Raji (cell line): ENCODE data around the gene OTOP2.

ENCODE experiments used
- POLR2A ChIP-seq: IDR thresholded peaks from 2 replicates; pipeline ENCODE4 v1.6.1; 2011; ENCODE audit warnings: low read depth, low read length, control low read depth; ENCODE audit not compliant: insufficient read depth

Gene OTOP2

DNA sequence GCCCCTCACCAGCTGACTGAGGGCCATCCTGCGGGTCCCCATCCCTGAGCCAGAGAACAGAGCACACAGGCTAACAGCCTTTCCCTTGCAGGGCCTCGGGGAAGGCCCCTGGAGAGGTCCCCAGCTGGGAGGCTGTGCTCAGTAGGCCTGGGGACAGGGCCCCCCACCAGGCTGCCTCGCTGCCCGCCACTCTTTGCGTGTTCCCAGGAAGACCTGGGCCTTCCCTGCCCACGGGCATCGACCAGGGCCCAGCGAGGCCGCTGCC, 47.7 kb downstream of the OTOP2 start:
- TF ChIP-seq POLR2A: no peak

DNA sequence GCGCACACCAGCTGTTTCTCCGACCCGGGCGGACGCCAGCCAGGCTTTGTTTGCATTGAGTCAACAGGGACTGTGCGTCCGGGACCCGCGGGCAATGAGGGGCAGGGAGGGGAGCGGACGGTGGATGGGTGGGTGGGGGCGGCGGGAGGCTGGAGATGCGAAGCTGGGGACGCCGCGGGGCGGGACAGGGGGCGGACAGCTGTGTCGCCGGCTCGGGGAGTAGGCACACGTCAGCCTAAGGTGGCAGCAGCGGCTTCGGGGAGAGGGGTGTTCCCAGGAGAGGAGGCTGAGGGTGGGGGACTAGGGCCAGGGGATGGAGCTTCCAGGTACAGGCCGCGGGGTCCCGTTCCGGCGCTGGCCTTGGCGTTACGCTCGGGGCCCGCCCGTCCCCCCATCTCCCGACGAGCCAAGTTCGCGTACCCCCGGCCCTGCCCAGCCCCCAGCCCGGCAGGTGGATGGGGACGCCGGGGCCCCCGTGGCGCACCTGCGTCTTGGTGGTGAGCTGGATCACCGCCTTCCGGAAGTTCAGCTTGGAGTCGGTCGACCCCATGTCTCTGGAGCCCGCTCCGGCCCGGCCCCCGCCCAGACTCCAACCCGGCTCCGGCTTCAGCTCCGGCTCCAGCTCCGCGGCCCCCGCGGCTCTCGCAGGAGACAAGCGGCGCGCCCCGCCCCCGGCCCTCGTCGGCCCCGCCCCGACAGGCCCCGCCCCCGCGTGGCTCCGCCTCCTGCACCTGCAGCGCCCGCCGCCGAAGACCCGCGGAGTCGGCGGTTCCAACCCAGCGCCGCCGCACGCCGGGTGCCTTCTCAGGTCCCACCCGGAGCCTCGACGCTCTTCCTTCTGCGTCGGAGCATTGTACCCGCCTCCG, 48.3 kb downstream of the OTOP2 start, which contains the start of gene HID1:
Gene HID1 (minus strand): TSS at position 653 of the 866 bp plus-strand sequence. CDS start 103 bp downstream, at position 550.
- TF ChIP-seq POLR2A: no peak

- TF ChIP-seq POLR2A: no peak
Observed at GRCh38 chr17:74972973-74973328, 48.9 kb downstream of the OTOP2 start.

GRCh38 chr17:74975943-74976342, 51.9 kb downstream of the OTOP2 start:
- no peak for TF ChIP-seq POLR2A

GRCh38 chr17:74977802-74978201, 53.7 kb downstream of the OTOP2 start:
- TF ChIP-seq POLR2A: no peak

DNA sequence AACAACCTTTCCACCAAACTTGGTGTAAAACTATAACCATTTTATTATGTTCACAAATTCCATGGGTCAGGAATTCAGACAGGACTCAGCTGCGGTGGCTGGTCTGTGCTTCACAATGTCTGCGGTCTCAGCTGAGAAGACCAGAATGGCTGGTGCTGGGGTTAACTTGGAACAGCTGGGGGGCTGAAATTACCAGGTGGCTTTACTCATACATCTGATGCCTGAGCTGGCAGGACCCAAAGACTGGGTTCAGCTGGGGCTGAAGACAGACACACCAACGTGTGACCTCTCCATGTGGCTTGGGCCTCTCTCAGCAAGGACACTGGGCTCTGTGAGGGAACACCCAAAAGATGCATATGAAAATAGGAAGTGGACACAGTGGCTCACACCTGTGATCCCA, 54.2 kb downstream of the OTOP2 start:
- TF ChIP-seq POLR2A: no peak

GRCh38 chr17:74979408-74980146, 55.5 kb downstream of the OTOP2 start:
- no peak for TF ChIP-seq POLR2A

- no peak for TF ChIP-seq POLR2A
Observed at GRCh38 chr17:74981318-74981978, 57.4 kb downstream of the OTOP2 start.

GRCh38 chr17:74981979-74982662, 58.0 kb downstream of the OTOP2 start:
- TF ChIP-seq POLR2A: no peak
